WTC11 (cell line): ENCODE results near the gene PSD4. TPM values are rescaled to one million over a fixed set of nuclear protein-coding genes. Genes with fewer than 3 reads are reported as not detected.

ENCODE experiments used
- AR ChIP-seq: fragments of 250-450 bp; sonication (Bioruptor Pico); IDR thresholded peaks from 2 replicates; pipeline ENCODE4 v1.9.0; 2021; ENCODE audit warnings: mild to moderate bottlenecking
- FOXP4 ChIP-seq: sonication (generic); formaldehyde crosslinking; IDR thresholded peaks from 2 replicates; pipeline ENCODE4 v1.8.0; 2022; ENCODE audit warnings: mild to moderate bottlenecking, missing genetic modification reagents
- NFATC4 ChIP-seq: fragments of 250-450 bp; sonication (Bioruptor Pico); IDR thresholded peaks from 2 replicates; pipeline ENCODE4 v1.9.0; 2021; ENCODE audit warnings: mild to moderate bottlenecking
- NR1H2 ChIP-seq: sonication (generic); formaldehyde crosslinking; IDR thresholded peaks from 2 replicates; pipeline ENCODE4 v1.9.0; 2021; ENCODE audit warnings: mild to moderate bottlenecking, moderate library complexity, missing genetic modification reagents
- NR2C2 ChIP-seq: sonication (generic); formaldehyde crosslinking; IDR thresholded peaks from 2 replicates; pipeline ENCODE4 v1.8.0; 2022; ENCODE audit warnings: mild to moderate bottlenecking, missing genetic modification reagents
- STAT6 ChIP-seq: sonication (generic); formaldehyde crosslinking; conservative IDR thresholded peaks from 2 replicates; pipeline ENCODE4 v1.8.1; 2023; ENCODE audit warnings: mild to moderate bottlenecking, low read depth, missing genetic modification reagents, moderate library complexity
- TP53 ChIP-seq: sonication (generic); formaldehyde crosslinking; IDR thresholded peaks from 2 replicates; pipeline ENCODE4 v1.8.1; 2023; ENCODE audit warnings: mild to moderate bottlenecking, missing genetic modification reagents
- ZNF121 ChIP-seq: sonication (generic); formaldehyde crosslinking; IDR thresholded peaks from 2 replicates; pipeline ENCODE4 v1.8.0; 2023; ENCODE audit warnings: missing genetic modification reagents
- ZNF138 ChIP-seq: sonication (generic); formaldehyde crosslinking; conservative IDR thresholded peaks from 2 replicates; pipeline ENCODE4 v1.8.1; 2022; ENCODE audit warnings: mild to moderate bottlenecking, moderate library complexity, missing genetic modification reagents
- ZNF263 ChIP-seq: sonication (generic); formaldehyde crosslinking; IDR thresholded peaks from 2 replicates; pipeline ENCODE4 v1.8.1; 2022; ENCODE audit warnings: low read depth, mild to moderate bottlenecking, moderate library complexity, missing genetic modification reagents
- ZNF317 ChIP-seq: sonication (generic); formaldehyde crosslinking; IDR thresholded peaks from 2 replicates; pipeline ENCODE4 v1.8.1; 2023; ENCODE audit warnings: low read depth, mild to moderate bottlenecking, moderate library complexity, missing genetic modification reagents, borderline replicate concordance
- ZNF416 ChIP-seq: fragments of 250-450 bp; sonication (Bioruptor Pico); IDR thresholded peaks from 2 replicates; pipeline ENCODE4 v1.9.0; 2021; ENCODE audit warnings: mild to moderate bottlenecking, inconsistent platforms
- total RNA-seq: library from RNA; stranded (reverse); gene quantifications from 3 replicates; pipeline ENCODE4 v1.2.3, GENCODE V29; 2021
- TF ChIP-seq, protein P1 (sequence below): sonication (generic); formaldehyde crosslinking; IDR thresholded peaks from 2 replicates; pipeline ENCODE4 v1.8.0; 2022; ENCODE audit warnings: missing genetic modification reagents
- TF ChIP-seq, protein P2 (sequence below): sonication (generic); formaldehyde crosslinking; IDR thresholded peaks from 2 replicates; pipeline ENCODE4 v1.8.1; 2022; ENCODE audit warnings: mild to moderate bottlenecking, moderate library complexity, missing genetic modification reagents
- TF ChIP-seq, protein P3 (sequence below): fragments of 250-450 bp; sonication (Bioruptor Pico); IDR thresholded peaks from 2 replicates; pipeline ENCODE4 v1.9.0; 2021; ENCODE audit warnings: moderate library complexity, mild to moderate bottlenecking, inconsistent platforms, borderline replicate concordance

PSD4 gene
- total RNA-seq, 1 experiment from 2014 or later = 1.5 TPM

DNA sequence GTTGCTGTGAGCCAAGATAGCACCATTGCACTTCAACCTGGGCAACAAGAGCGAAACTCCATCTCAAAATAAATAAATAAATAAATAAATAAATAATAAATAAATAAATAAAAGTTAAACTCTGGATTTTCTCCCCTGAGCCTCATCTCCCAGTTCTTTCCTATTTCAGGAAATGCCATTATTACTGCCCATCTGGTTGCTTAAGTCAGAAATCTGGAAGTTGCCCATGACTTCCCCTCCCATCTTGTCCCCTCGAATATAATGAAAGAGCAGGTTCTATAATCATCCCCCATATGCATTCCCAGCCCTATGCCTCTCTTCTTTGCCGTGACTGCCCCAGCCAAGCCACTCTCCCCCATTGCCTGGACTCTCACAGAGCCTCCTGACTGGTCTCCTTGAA lies 4.2 kb upstream of the PSD4 start (continued):
- TF ChIP-seq, protein P1, sequence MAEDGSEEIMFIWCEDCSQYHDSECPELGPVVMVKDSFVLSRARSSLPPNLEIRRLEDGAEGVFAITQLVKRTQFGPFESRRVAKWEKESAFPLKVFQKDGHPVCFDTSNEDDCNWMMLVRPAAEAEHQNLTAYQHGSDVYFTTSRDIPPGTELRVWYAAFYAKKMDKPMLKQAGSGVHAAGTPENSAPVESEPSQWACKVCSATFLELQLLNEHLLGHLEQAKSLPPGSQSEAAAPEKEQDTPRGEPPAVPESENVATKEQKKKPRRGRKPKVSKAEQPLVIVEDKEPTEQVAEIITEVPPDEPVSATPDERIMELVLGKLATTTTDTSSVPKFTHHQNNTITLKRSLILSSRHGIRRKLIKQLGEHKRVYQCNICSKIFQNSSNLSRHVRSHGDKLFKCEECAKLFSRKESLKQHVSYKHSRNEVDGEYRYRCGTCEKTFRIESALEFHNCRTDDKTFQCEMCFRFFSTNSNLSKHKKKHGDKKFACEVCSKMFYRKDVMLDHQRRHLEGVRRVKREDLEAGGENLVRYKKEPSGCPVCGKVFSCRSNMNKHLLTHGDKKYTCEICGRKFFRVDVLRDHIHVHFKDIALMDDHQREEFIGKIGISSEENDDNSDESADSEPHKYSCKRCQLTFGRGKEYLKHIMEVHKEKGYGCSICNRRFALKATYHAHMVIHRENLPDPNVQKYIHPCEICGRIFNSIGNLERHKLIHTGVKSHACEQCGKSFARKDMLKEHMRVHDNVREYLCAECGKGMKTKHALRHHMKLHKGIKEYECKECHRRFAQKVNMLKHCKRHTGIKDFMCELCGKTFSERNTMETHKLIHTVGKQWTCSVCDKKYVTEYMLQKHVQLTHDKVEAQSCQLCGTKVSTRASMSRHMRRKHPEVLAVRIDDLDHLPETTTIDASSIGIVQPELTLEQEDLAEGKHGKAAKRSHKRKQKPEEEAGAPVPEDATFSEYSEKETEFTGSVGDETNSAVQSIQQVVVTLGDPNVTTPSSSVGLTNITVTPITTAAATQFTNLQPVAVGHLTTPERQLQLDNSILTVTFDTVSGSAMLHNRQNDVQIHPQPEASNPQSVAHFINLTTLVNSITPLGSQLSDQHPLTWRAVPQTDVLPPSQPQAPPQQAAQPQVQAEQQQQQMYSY (CRISPR knock-in tag) = no peak
- TF ChIP-seq NFATC4 (no peak), TP53 (CRISPR knock-in tag) (no peak), FOXP4 (CRISPR knock-in tag) (no peak), ZNF138 (CRISPR knock-in tag) (no peak), NR1H2 (no peak), STAT6 (no peak), ZNF263 (CRISPR knock-in tag) (no peak), AR (CRISPR knock-in tag) (no peak), ZNF121 (no peak), ZNF317 (no peak), NR2C2 (no peak), ZNF416 (CRISPR knock-in tag) (no peak)
- TF ChIP-seq, protein P2, sequence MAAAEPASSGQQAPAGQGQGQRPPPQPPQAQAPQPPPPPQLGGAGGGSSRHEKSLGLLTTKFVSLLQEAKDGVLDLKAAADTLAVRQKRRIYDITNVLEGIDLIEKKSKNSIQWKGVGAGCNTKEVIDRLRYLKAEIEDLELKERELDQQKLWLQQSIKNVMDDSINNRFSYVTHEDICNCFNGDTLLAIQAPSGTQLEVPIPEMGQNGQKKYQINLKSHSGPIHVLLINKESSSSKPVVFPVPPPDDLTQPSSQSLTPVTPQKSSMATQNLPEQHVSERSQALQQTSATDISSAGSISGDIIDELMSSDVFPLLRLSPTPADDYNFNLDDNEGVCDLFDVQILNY (CRISPR knock-in tag) = no peak
- TF ChIP-seq, protein P3, sequence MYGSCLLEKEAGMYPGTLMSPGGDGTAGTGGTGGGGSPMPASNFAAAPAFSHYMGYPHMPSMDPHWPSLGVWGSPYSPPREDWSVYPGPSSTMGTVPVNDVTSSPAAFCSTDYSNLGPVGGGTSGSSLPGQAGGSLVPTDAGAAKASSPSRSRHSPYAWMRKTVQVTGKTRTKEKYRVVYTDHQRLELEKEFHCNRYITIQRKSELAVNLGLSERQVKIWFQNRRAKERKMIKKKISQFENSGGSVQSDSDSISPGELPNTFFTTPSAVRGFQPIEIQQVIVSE (CRISPR knock-in tag) = no peak
